ENCODE data around the gene KRT24. TPM values are rescaled to one million over a fixed set of nuclear protein-coding genes. Genes with fewer than 3 reads are reported as not detected.
A peak's percentile ranks its signal among the peaks of the same experiment; 100 is the strongest.

The KRT24 gene
- polyA plus RNA-seq, 2 of the 4 experiments (the other 2 are of a cell fraction), result not detected

- Histone ChIP-seq H3K4me2 (no peak overlapping the region), H3K9me3 (no peaks in the 10 kb centered on the region), H3K27ac (no peak overlapping the region), H3K4me1 (peaks cover 15% of the 10 kb centered on the region), H3K4me3 (no peak overlapping the region)
- ChIA-PET CTCF (interaction anchor here (1.8 kb wide), 1 partner anchor 98 kb away, joined by 6 read pairs; no protein-coding TSS in a partner anchor), POLR2A (no interaction called here)
- TF ChIP-seq USF2 (IDR thresholded peaks at IDR 0.05) (no peak), NR3C1 (IDR thresholded peaks at IDR 0.05) (no peak), E2F6 (IDR thresholded peaks at IDR 0.05; ENCODE audit: borderline replicate concordance, low read depth) (no peak), EP300 (IDR thresholded peaks at IDR 0.05) (no peak), CTCF (IDR thresholded peaks at IDR 0.05) (no peak), MAZ (IDR thresholded peaks at IDR 0.05; ENCODE audit: borderline replicate concordance, low read depth, low read length) (no peak)
- FAIRE-seq, result no peak
- ATAC-seq, result no peak
- no peak for DNase-seq (ENCODE audit: low read depth in 1 of 2, low spot score in 1 of 2)
- WGBS (ENCODE audit: missing lambda C conversion rate), result 50% methylated on average over 3 of the region's 3 CpGs
Measured at GRCh38 chr17:40717776-40718175, 14.2 kb upstream of the KRT24 start.

GRCh38 chr17:40714473-40714872 lies 10.9 kb upstream of the KRT24 start:
- no peaks in the 10 kb centered on the region for H3K9me3 ChIP-seq
- no peak overlapping the region for H3K27ac ChIP-seq
- CTCF ChIA-PET, result interaction anchor here (1.5 to 1.9 kb wide), 2 partner anchors 20 to 834 kb away, joined by 5 to 6 read pairs; no protein-coding TSS in a partner anchor
- no peak overlapping the region for H3K4me3 ChIP-seq
- ATAC-seq (0 out of 6 replicates have a peak, but pooled peaks of 1 of the 2 experiments have one; percentile 39), FAIRE-seq (no peak), DNase-seq (ENCODE audit: low read depth in 1 of 2, low spot score in 1 of 2) (peak in 1 of 2 experiments; percentile 33)
- no peak overlapping the region for H3K4me2 ChIP-seq
- POLR2A ChIA-PET, result no interaction called here
- TF ChIP-seq RAD21 (conservative IDR thresholded peaks at IDR 0.05 in 1 of 2, IDR thresholded peaks at IDR 0.05 in 1 of 2) (peak; percentile 20 to 30; a peak in 2 of 5 replicates), FOSL2 (IDR thresholded peaks at IDR 0.05) (no peak), FOSL2 (CRISPR knock-in tag; IDR thresholded peaks at IDR 0.05) (no peak)
- 60% methylated on average over 6 of the region's 6 CpGs for WGBS (ENCODE audit: missing lambda C conversion rate)
- H3K4me1 ChIP-seq, result no peaks in the 10 kb centered on the region

- peak overlapping the region in 1 of 2 experiments; percentile 22; a peak in 3 of 6 replicates for H3K27ac ChIP-seq
- ChIA-PET CTCF (interaction anchor here (1.5 kb wide), 1 partner anchor 8 kb away, joined by 3 read pairs; no protein-coding TSS in a partner anchor), POLR2A (no interaction called here)
- peak overlapping the region; percentile 36; the same call in 2 of the 3 replicates for H3K4me2 ChIP-seq
- H3K9me3 ChIP-seq, result no peaks in the 10 kb centered on the region
- H3K4me3 ChIP-seq, result no peak overlapping the region
- WGBS (ENCODE audit: missing lambda C conversion rate), result 42% methylated on average over 7 of the region's 7 CpGs
- no peak for TF ChIP-seq POLR2A (IDR thresholded peaks at IDR 0.05; ENCODE audit: low read length)
- peak; percentile 21 to 35; a peak in 1 of 4 replicates for TF ChIP-seq CEBPB (IDR thresholded peaks at IDR 0.05)
- no peak for TF ChIP-seq FOSL2 (IDR thresholded peaks at IDR 0.05)
- 0 out of 2 replicates have a peak, but pooled peaks have one; percentile 6 for TF ChIP-seq FOSL2 (CRISPR knock-in tag; IDR thresholded peaks at IDR 0.05)
- no peak for TF ChIP-seq ZC3H11A (IDR thresholded peaks at IDR 0.05)
- no peak for TF ChIP-seq PHF8 (IDR thresholded peaks at IDR 0.05; ENCODE audit: borderline replicate concordance, low read depth)
- peaks cover 10% of the 10 kb centered on the region for H3K4me1 ChIP-seq
- ATAC-seq (peak; percentile 54 to 59; a peak in 5 of 6 replicates), FAIRE-seq (no peak), DNase-seq (ENCODE audit: low read depth in 1 of 2, low spot score in 1 of 2) (peak in 1 of 2 experiments; percentile 49)
Measured at GRCh38 chr17:40707745-40708144, 4.2 kb upstream of the KRT24 start.

GRCh38 chr17:40705584-40705983 lies 2.0 kb upstream of the KRT24 start:
- no peak for ATAC-seq
- no peaks in the 10 kb centered on the region for H3K9me3 ChIP-seq
- 42% methylated on average over 4 of the region's 4 CpGs for WGBS (ENCODE audit: missing lambda C conversion rate)
- no peak overlapping the region for H3K4me3 ChIP-seq
- no peak for DNase-seq (ENCODE audit: low read depth in 1 of 2, low spot score in 1 of 2)
- H3K4me2 ChIP-seq, result no peak overlapping the region
- POLR2A ChIA-PET, result no interaction called here
- no peak overlapping the region for H3K27ac ChIP-seq
- no peak for FAIRE-seq
- CTCF ChIA-PET, result interaction anchor here (0.6 to 1.4 kb wide), 6 partner anchors 12 to 942 kb away, joined by 3 to 9 read pairs (median 4); no protein-coding TSS in a partner anchor
- H3K4me1 ChIP-seq, result peaks cover 10% of the 10 kb centered on the region
- no peak for TF ChIP-seq HMGXB4 (CRISPR knock-in tag; IDR thresholded peaks at IDR 0.05; ENCODE audit: borderline replicate concordance)
- no peak for TF ChIP-seq CHD4 (IDR thresholded peaks at IDR 0.05; ENCODE audit: borderline replicate concordance)
- no peak for TF ChIP-seq SREBF2 (IDR thresholded peaks at IDR 0.05)
- no peak for TF ChIP-seq REST (IDR thresholded peaks at IDR 0.05)
- no peak for TF ChIP-seq HDAC2 (IDR thresholded peaks at IDR 0.05)
- TF ChIP-seq USF2 (IDR thresholded peaks at IDR 0.05), result no peak
- TF ChIP-seq NR3C1 (IDR thresholded peaks at IDR 0.05), result no peak
- TF ChIP-seq RNF2 (IDR thresholded peaks at IDR 0.05; ENCODE audit: borderline replicate concordance, low read depth), result no peak
- no peak for TF ChIP-seq MAZ (IDR thresholded peaks at IDR 0.05; ENCODE audit: borderline replicate concordance, low read depth, low read length)
